ENCODE results near the gene KLF13.

The KLF13 gene

DNA sequence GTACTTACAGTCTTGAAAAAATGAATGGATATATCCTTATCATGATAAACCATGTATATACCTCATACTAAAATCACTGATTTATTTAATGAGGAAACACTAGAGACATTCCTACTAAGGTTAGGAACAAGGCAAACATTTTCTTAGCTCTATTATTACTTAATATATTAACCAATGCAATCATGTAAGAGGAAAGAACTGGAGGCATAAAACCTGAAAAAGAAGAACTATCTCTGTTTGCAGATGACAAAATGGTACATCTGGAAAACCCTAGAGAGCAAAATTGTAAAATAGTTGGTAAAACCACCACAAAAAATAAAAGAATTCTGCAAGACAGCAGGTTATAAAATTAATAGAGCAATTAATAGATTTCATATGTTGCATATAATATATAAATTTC is 81.2 kb downstream of the KLF13 start:
- no peak for DNase-seq

DNA sequence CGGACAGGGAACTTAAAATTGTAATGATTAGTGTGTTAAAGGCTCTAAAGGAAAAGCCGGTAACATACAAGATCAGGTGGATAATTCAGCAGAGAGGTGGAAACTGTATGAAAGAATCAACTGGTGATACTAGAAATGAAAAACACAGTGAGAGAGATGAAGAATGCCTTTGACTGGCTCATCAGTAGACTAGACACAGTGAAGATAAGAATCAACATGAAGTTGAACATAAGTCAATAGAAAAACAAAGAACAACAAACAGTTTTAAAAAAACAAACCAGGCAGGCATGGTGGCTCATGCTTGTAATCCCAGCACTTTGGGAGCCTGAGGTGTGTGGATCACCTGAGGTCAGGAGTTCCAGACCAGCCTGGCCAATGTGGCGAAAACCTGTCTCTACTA is 82.1 kb downstream of the KLF13 start:
- no peak for DNase-seq

DNA sequence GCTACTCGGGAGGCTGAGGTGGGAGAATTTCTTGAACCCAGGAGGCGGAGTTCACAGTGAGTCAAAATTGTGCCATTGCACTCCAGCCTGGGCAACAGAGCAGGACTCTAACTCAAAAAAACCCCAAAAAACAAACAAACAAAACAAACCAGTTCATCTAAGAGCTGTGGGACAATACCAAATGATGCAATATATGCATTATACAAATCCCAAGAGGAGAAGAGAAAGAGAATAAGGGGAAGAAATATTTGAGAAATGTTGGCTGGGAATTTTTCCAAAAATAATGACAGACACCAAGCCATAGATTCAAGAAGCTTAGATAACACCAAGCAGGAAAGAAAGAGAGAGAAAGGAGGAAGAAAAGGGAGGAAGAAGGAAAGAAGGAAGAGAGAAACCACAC is 82.5 kb downstream of the KLF13 start:
- DNase-seq, result no peak

DNA sequence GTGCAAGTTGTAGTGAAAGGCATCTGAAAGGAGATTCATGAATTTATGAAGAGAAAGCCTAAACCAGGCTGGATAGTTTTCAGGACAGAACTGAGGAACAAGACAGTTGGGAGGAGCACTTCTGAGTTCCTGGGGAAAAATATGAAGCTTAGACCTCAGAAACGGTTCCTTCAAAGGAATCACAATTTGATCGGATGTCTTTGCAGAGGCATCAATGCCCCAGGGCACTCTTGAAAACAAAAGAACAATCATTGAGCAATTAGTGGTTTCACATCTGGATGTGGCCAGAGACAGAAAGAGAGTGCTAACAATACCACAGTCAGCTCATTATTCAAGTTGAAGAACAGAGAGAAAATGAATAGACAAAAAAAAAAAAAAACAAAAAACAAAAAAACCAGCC is 86.2 kb downstream of the KLF13 start:
- no peak for DNase-seq

DNA sequence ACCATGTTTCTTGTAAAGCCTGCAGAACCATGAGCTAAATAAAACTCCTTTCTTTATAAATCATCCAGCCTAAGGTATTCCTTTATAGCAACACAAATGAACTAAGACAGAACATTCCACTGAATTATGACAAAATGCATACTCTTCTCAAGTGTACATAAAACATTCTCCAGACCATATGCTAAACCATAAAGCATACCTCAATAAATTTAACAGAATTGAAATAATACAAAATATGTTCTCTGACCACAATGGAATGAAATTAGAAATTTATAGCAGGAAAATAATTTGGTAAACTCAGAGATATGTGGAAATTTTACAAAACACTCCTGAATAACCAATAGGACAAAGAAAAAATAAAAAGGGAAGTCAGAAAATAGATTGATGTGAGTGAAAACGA is 88.6 kb downstream of the KLF13 start:
- no peak for DNase-seq

DNA sequence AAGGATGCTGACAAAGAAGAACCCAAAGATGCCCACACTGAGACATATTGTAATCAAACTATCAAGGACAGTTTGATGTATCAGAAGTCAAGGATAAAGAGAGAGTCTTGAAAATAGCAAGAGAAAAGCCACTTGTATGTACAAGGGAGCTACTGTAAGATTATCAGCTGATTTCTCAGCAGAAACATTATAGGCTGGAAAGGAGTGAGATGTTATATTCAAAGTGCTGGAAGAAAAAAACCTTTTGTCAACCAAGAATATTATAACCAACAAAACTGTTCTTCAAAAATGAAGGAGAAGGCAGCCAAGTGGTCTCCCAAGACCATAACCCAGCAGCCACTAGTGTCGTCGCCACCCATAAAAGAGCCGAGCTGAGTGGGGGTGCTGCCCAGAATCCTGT is 93.2 kb downstream of the KLF13 start:
- no peak for DNase-seq

DNA sequence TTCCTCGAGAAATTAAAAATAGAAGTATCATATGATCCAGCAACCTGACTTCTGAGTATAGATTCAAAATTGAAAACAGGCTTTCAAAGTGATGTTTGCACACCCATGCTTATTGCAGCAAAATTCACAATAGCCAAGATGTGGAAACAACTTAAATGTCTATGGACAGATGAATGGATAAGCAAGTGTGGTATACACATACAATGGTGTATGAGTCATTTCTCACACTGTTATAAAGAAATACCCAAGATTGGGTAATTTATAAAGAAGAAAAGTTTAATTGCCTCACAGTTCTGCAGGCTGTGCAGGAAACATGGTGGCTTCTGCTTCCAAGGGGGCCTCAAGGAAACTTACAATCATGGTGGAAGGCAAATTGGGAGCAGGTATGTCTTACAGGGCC is 100.8 kb downstream of the KLF13 start:
- DNase-seq, result no peak

All from NCI-H446 treated with DMSO at 0.1 percent for 48 hours (cell line).